Ovary (tissue), 9 donors: Measurements from ENCODE around the gene C11orf52. TPM values are rescaled to one million over a fixed set of nuclear protein-coding genes. Genes with fewer than 3 reads are reported as not detected.
A peak's percentile ranks its signal among the peaks of the same experiment; 100 is the strongest.

Experiments used
- DNase-seq, 5 donors: peaks; one replicate each; pipeline ENCODE4 v3.0.0-alpha.2; 2019 to 2020
- H3K27ac ChIP-seq, 2 donors: fragments of 200-600 bp; one replicate each; pipeline versions ENCODE4 v1.5.1 to v1.8.0; 2019 to 2022
- H3K27me3 ChIP-seq: fragments of 200-600 bp; one replicate; pipeline ENCODE4 v1.8.0; 2022
- H3K36me3 ChIP-seq: fragments of 200-600 bp; sonication (generic); one replicate; pipeline ENCODE4 v1.5.1; 2019
- H3K4me1 ChIP-seq: one replicate; pipeline ENCODE4 v1.8.1; 2013; ENCODE audit warnings: mild to moderate bottlenecking, moderate library complexity; ENCODE audit not compliant: insufficient read depth
- H3K4me3 ChIP-seq: fragments of 200-600 bp; sonication (generic); one replicate; pipeline ENCODE4 v1.5.1; 2017
- H3K9me3 ChIP-seq, 2 donors: fragments of 200-600 bp in 1 of 2; sonication (generic) in 1 of 2; one replicate each; pipeline versions ENCODE4 v1.5.1 to v1.8.1; 2013 to 2019; ENCODE audit warnings: mild to moderate bottlenecking in 1 of 2, moderate library complexity in 1 of 2
- CTCF ChIP-seq, 3 donors: fragments of 450-650 bp in 2 of 3; fragments of 200-600 bp in 1 of 3; IDR thresholded peaks; one replicate each; pipeline versions ENCODE4 v1.5.1 to v1.8.0; 2016 to 2022; ENCODE audit warnings: antibody characterized with exemption in 3 of 3, mild to moderate bottlenecking in 1 of 3
- EP300 ChIP-seq: sonication (generic); formaldehyde crosslinking; IDR thresholded peaks from one replicate; pipeline ENCODE4 v1.6.1; 2017; ENCODE audit warnings: antibody characterized with exemption
- POLR2A ChIP-seq: fragments of 450-650 bp; IDR thresholded peaks from one replicate; pipeline ENCODE4 v1.6.1; 2017; ENCODE audit warnings: antibody characterized with exemption, mild to moderate bottlenecking, moderate library complexity
- WGBS, 3 donors: extraction: QIAGEN DNeasy Blood & Tissue Kit in 1 of 3; methylation state at CpG; one replicate each; pipeline versions ENCODE4 v1.1.5 to v1.1.7; 2013 to 2017; 5-methylcytosine and 5-hydroxymethylcytosine counted together
- intact Hi-C, 4 donors: fragments of 100-400 bp; cut with DNase I; formaldehyde crosslinking; loops; one replicate each; pipeline versions ENCODE4 v1.11.0 to v1.15.1; 2022 to 2023
- polyA plus RNA-seq, 2 donors: library from polyadenylated mRNA; stranded (reverse); fragments of 200-250 nt in 1 of 2; fragments of 350-450 nt in 1 of 2; fragmentation: Illumina TruSeq in 1 of 2; extraction: RNeasy Lipid Tissue Mini Kit (QIAGEN cat#74804) in 1 of 2; gene quantifications; one replicate each; pipeline ENCODE4 v1.2.3, GENCODE V29; 2013 to 2014
- total RNA-seq, 7 donors: library from RNA; depleted of rRNA in 2 of 7; stranded (reverse); fragments of >200 nt in 2 of 7; fragmentation: NEBNext Ultra II Directional in 3 of 7; extraction: Animal tissue kit (Norgen Biotek cat#: 25700) in 3 of 7; gene quantifications; one replicate each; pipeline versions ENCODE4 v1.1.0 to v1.2.4, GENCODE V29; 2016 to 2023
- donor health status: DM: no; HTN: no; CAD: no; lungs with moderate emphysema.
- donor health status: DM: no; HTN: no; CAD: no.
- donor health status: Bipolar disorder and iron deficiency.
- donor health status: DM: yes; HTN: yes; CAD: no.
- donor health status: DM: no; HTN: no; CAD: no.
- donor health status: DM: yes; HTN: yes; CAD: no.

Gene C11orf52
- total and polyA plus RNA-seq, 9 donors, result 1.3 to 5.9 (median 2.3) TPM; not detected in 1

- DNase-seq, result no peak
- Histone ChIP-seq H3K27me3 (no peaks in the 10 kb centered on the region), H3K4me1 (no peaks in the 10 kb centered on the region), H3K27ac (no peak overlapping the region), H3K4me3 (no peak overlapping the region), H3K9me3 (no peaks in the 10 kb centered on the region), H3K36me3 (no peaks in the 10 kb centered on the region)
- WGBS, 3 donors, result 78 to 85% (median 79%) methylated on average over 6 of the region's 6 CpGs
- TF ChIP-seq EP300 (no peak), POLR2A (no peak), CTCF (IDR thresholded peaks at IDR 0.05) (no peak)
- intact Hi-C loops, result no loop called here
Observed at GRCh38 chr11:111967649-111968048, 48.9 kb downstream of the C11orf52 start.

- H3K27me3 ChIP-seq, result no peaks in the 10 kb centered on the region
- no peaks in the 10 kb centered on the region for H3K9me3 ChIP-seq
- no peak overlapping the region for H3K4me3 ChIP-seq
- 97 to 99% (median 97%) methylated on average over 3 of the region's 3 CpGs for WGBS, 3 donors
- H3K4me1 ChIP-seq, result peaks cover under 1% of the 10 kb centered on the region
- no peaks in the 10 kb centered on the region for H3K36me3 ChIP-seq
- TF ChIP-seq POLR2A, result no peak
- TF ChIP-seq CTCF (IDR thresholded peaks at IDR 0.05), result no peak
- TF ChIP-seq EP300, result no peak
- intact Hi-C loops, result no loop called here
- no peak overlapping the region for H3K27ac ChIP-seq
- no peak for DNase-seq
Observed at GRCh38 chr11:111969344-111969743, 50.6 kb downstream of the C11orf52 start.

GRCh38 chr11:111974446-111974845, 55.7 kb downstream of the C11orf52 start:
- no peak for DNase-seq
- no peaks in the 10 kb centered on the region for H3K27me3 ChIP-seq
- intact Hi-C loops, result no loop called here
- no peaks in the 10 kb centered on the region for H3K9me3 ChIP-seq
- H3K4me1 ChIP-seq, result peaks cover 9% of the 10 kb centered on the region
- H3K4me3 ChIP-seq, result no peak overlapping the region
- no peaks in the 10 kb centered on the region for H3K36me3 ChIP-seq
- no peak for TF ChIP-seq CTCF (IDR thresholded peaks at IDR 0.05)
- TF ChIP-seq EP300, result no peak
- TF ChIP-seq POLR2A, result no peak
- 60 to 71% (median 61%) methylated on average over 2 of the region's 2 CpGs for WGBS, 3 donors
- H3K27ac ChIP-seq, result peak overlapping the region in 1 of 2 donors; percentile 86

- H3K4me1 ChIP-seq, result peaks cover 9% of the 10 kb centered on the region
- peak overlapping the region in 1 of 2 donors; percentile 86 for H3K27ac ChIP-seq
- intact Hi-C loops, result loop anchor here in 3 of 4 donors (5.0 kb wide), 3 partner anchors 38 to 103 kb away; partner anchors contain the start of genes DIXDC1 (in 3 of the 3), ALG9 (in 1 of the 3), CFAP68 (in 1 of the 3) and FDXACB1 (in 1 of the 3)
- no peaks in the 10 kb centered on the region for H3K27me3 ChIP-seq
- H3K36me3 ChIP-seq, result no peaks in the 10 kb centered on the region
- no peak overlapping the region for H3K4me3 ChIP-seq
- no peak for TF ChIP-seq EP300
- no peak for TF ChIP-seq CTCF (IDR thresholded peaks at IDR 0.05)
- no peak for TF ChIP-seq POLR2A
- no peak for DNase-seq
- no peaks in the 10 kb centered on the region for H3K9me3 ChIP-seq
- WGBS, 3 donors, result 5 to 13% (median 10%) methylated on average over 2 of the region's 2 CpGs
Observed at GRCh38 chr11:111975076-111975806, 56.5 kb downstream of the C11orf52 start.
